Raji (cell line): ENCODE results near the gene PLP1.

Experiments used
- POLR2A ChIP-seq: IDR thresholded peaks from 2 replicates; pipeline ENCODE4 v1.6.1; 2011; ENCODE audit warnings: low read depth, low read length, control low read depth; ENCODE audit not compliant: insufficient read depth

Gene PLP1

GRCh38 chrX:103776546-103776945 lies at the start of gene PLP1:
Gene PLP1, plus strand, starts transcription at chrX:103776840. Its CDS starts 156 bp downstream, at chrX:103776996.
- TF ChIP-seq POLR2A, result no peak

- no peak for TF ChIP-seq POLR2A
Observed at GRCh38 chrX:103727115-103727514, 49.5 kb upstream of the PLP1 start.

- no peak for TF ChIP-seq POLR2A
Observed at GRCh38 chrX:103729015-103729414, 47.6 kb upstream of the PLP1 start.

GRCh38 chrX:103730147-103730795 lies 46.4 kb upstream of the PLP1 start:
- TF ChIP-seq POLR2A, result no peak

- no peak for TF ChIP-seq POLR2A
Observed at GRCh38 chrX:103730796-103731493, 45.7 kb upstream of the PLP1 start.

- no peak for TF ChIP-seq POLR2A
Observed at GRCh38 chrX:103733017-103733416, 43.6 kb upstream of the PLP1 start.

GRCh38 chrX:103734125-103734760 lies 42.4 kb upstream of the PLP1 start:
- no peak for TF ChIP-seq POLR2A

- TF ChIP-seq POLR2A, result no peak
Observed at GRCh38 chrX:103737696-103738095, 38.9 kb upstream of the PLP1 start.

GRCh38 chrX:103739421-103739820 lies 37.2 kb upstream of the PLP1 start:
- TF ChIP-seq POLR2A, result no peak

GRCh38 chrX:103741879-103742278 lies 34.8 kb upstream of the PLP1 start:
- no peak for TF ChIP-seq POLR2A

GRCh38 chrX:103742339-103742738 lies 34.3 kb upstream of the PLP1 start:
- TF ChIP-seq POLR2A, result no peak

GRCh38 chrX:103747163-103747562 lies 29.5 kb upstream of the PLP1 start:
- TF ChIP-seq POLR2A, result no peak

- TF ChIP-seq POLR2A, result no peak
Observed at GRCh38 chrX:103754401-103754800, 22.2 kb upstream of the PLP1 start.

- no peak for TF ChIP-seq POLR2A
Observed at GRCh38 chrX:103756736-103757135, 19.9 kb upstream of the PLP1 start.

- no peak for TF ChIP-seq POLR2A
Observed at GRCh38 chrX:103758555-103758954, 18.1 kb upstream of the PLP1 start.

- no peak for TF ChIP-seq POLR2A
Observed at GRCh38 chrX:103773445-103773844, 3.2 kb upstream of the PLP1 start.

- TF ChIP-seq POLR2A, result no peak
Observed at GRCh38 chrX:103774070-103774642, 2.5 kb upstream of the PLP1 start.
